ENCODE measurements around the gene A4GALT. TPM values are rescaled to one million over a fixed set of nuclear protein-coding genes. Genes with fewer than 3 reads are reported as not detected.
A peak's percentile ranks its signal among the peaks of the same experiment; 100 is the strongest.
"Not testable (repeated sequence)": the region's sequence is repeated elsewhere in the genome, so short reads cannot be mapped to it uniquely, and the experiment has no call there.

A4GALT gene
- total and polyA plus RNA-seq, 7 donors, result 1.6 to 51.0 (median 23.5) TPM

GRCh38 chr22:42752912-42753311, 32.2 kb upstream of the A4GALT start:
- Histone ChIP-seq H3K27me3 (no peaks in the 10 kb centered on the region), H3K4me3 (no peak overlapping the region), H3K36me3 (no peaks in the 10 kb centered on the region), H3K9me3 (no peaks in the 10 kb centered on the region), H3K4me1 (no peaks in the 10 kb centered on the region), H3K27ac (peak overlapping the region; percentile 29 to 74 (median 42))
- no peak for DNase-seq
- 81 to 82% methylated on average over 7 of the region's 7 CpGs for WGBS, 2 donors
- intact Hi-C loops (cut with DNase I), result no loop called here
- TF ChIP-seq POLR2AphosphoS5 (IDR thresholded peaks at IDR 0.05) (no peak), EP300 (IDR thresholded peaks at IDR 0.05) (no peak), POLR2A (IDR thresholded peaks at IDR 0.05) (no peak), CTCF (IDR thresholded peaks at IDR 0.05) (no peak)

GRCh38 chr22:42752230-42752746, 31.6 kb upstream of the A4GALT start:
- Histone ChIP-seq H3K27me3 (no peaks in the 10 kb centered on the region), H3K4me3 (no peak overlapping the region), H3K27ac (peak overlapping the region; percentile 29 to 74 (median 42)), H3K9me3 (no peaks in the 10 kb centered on the region), H3K4me1 (no peaks in the 10 kb centered on the region), H3K36me3 (no peaks in the 10 kb centered on the region)
- WGBS, 2 donors, result 60 to 64% methylated on average over 12 of the region's 12 CpGs
- DNase-seq, result no peak
- intact Hi-C loops (cut with DNase I), result no loop called here
- no peak for TF ChIP-seq CTCF (IDR thresholded peaks at IDR 0.05)
- TF ChIP-seq POLR2A (IDR thresholded peaks at IDR 0.05), result no peak
- TF ChIP-seq POLR2AphosphoS5 (IDR thresholded peaks at IDR 0.05), result no peak
- TF ChIP-seq EP300 (IDR thresholded peaks at IDR 0.05), result no peak

- H3K9me3 ChIP-seq; DNase-seq; H3K27me3 ChIP-seq; H3K27ac ChIP-seq; intact Hi-C loops (cut with DNase I); H3K36me3 ChIP-seq; H3K4me3 ChIP-seq; H3K4me1 ChIP-seq: not testable (repeated sequence)
- WGBS, 2 donors, result 88 to 93% methylated on average over 26 of the region's 28 CpGs
Measured at GRCh38 chr22:42750421-42750820, 29.8 kb upstream of the A4GALT start.

- 71% methylated on average over 14 of the region's 14 CpGs for whole genome bisulfite sequencing, 2 donors
- intact Hi-C loops (cut with DNase I), result no loop called here
Measured at GRCh38 chr22:42747701-42748513, 27.2 kb upstream of the A4GALT start.

GRCh38 chr22:42745118-42745517, 24.4 kb upstream of the A4GALT start:
- Histone ChIP-seq H3K27ac (no peak overlapping the region), H3K9me3 (no peaks in the 10 kb centered on the region), H3K4me1 (peaks cover 0 to 14% (median 13%) of the 10 kb centered on the region in 4 donors), H3K36me3 (no peaks in the 10 kb centered on the region), H3K4me3 (no peak overlapping the region), H3K27me3 (no peaks in the 10 kb centered on the region)
- intact Hi-C loops (cut with DNase I), result no loop called here
- TF ChIP-seq POLR2AphosphoS5 (IDR thresholded peaks at IDR 0.05), result peak in 2 of 4 donors; percentile 13 to 45
- no peak for TF ChIP-seq CTCF (IDR thresholded peaks at IDR 0.05)
- 76 to 79% methylated on average over 11 of the region's 11 CpGs for WGBS, 2 donors
- DNase-seq, result no peak

More at GRCh38 chr22:42747701-42748513, 27.2 kb upstream of the A4GALT start:
- Histone ChIP-seq H3K4me3 (no peak overlapping the region), H3K4me1 (peaks cover 0 to 14% (median 13%) of the 10 kb centered on the region in 4 donors), H3K36me3 (no peaks in the 10 kb centered on the region), H3K9me3 (no peaks in the 10 kb centered on the region), H3K27ac (peak overlapping the region; percentile 43 to 65 (median 58)), H3K27me3 (no peaks in the 10 kb centered on the region)
- TF ChIP-seq EP300 (IDR thresholded peaks at IDR 0.05), result no peak
- DNase-seq, result no peak
